ENCODE measurements around the gene FIP1L1. TPM values are rescaled to one million over a fixed set of nuclear protein-coding genes. Genes with fewer than 3 reads are reported as not detected.
A peak's percentile ranks its signal among the peaks of the same experiment; 100 is the strongest.
"Not testable (repeated sequence)": the region's sequence is repeated elsewhere in the genome, so short reads cannot be mapped to it uniquely, and the experiment has no call there.

The FIP1L1 gene
- 57.7 TPM for polyA plus RNA-seq
- long read RNA-seq, donor 1, result 0 reads
- long read RNA-seq, donor 2, partial matches to known transcripts, result 9 of 13 reads
- long read RNA-seq, donor 2, other reads (novel, unspliced or antisense), result 0 of 13 reads
- long read RNA-seq, donor 3, partial matches to known transcripts, result 31 of 46 reads
- long read RNA-seq, donor 3, other reads (novel, unspliced or antisense), result 7 of 46 reads
- long read RNA-seq, donor 4, result 0 reads
- long read RNA-seq, donor 5, partial matches to known transcripts, result 0 of 2 reads
- long read RNA-seq, donor 5, other reads (novel, unspliced or antisense), result 0 of 2 reads
- long read RNA-seq, donor 6, partial matches to known transcripts, result 22 of 26 reads
- long read RNA-seq, donor 6, other reads (novel, unspliced or antisense), result 0 of 26 reads
- long read RNA-seq, donor 7, partial matches to known transcripts, result 0 of 4 reads
- long read RNA-seq, donor 7, other reads (novel, unspliced or antisense), result 0 of 4 reads
- long read RNA-seq, donor 8, partial matches to known transcripts, result 13 of 23 reads
- long read RNA-seq, donor 8, other reads (novel, unspliced or antisense), result 0 of 23 reads
- long read RNA-seq, donor 9, partial matches to known transcripts, result 0 of 2 reads
- long read RNA-seq, donor 9, other reads (novel, unspliced or antisense), result 0 of 2 reads
- long read RNA-seq, donor 10, partial matches to known transcripts, result 6 of 10 reads
- long read RNA-seq, donor 10, other reads (novel, unspliced or antisense), result 0 of 10 reads
- long read RNA-seq, donor 11, partial matches to known transcripts, result 8 of 12 reads
- long read RNA-seq, donor 11, other reads (novel, unspliced or antisense), result 0 of 12 reads

GRCh38 chr4:53377319-53378170 lies at the start of gene FIP1L1:
FIP1L1 (plus strand) TSS chr4:53377641; CDS start chr4:53377839, 198 bp downstream.
- Histone ChIP-seq H3K4me3 (ENCODE audit: low read length) (peak within 1 kb of the TSS; percentile 100), H3K4me1 (ENCODE audit: control insufficient read depth, insufficient read depth, low read length) (peaks cover 15% of the 10 kb centered on the region), H3K36me3 (ENCODE audit: control insufficient read depth, insufficient read depth, low read length) (peaks cover 5% of the 10 kb centered on the region), H3K9me3 (ENCODE audit: control insufficient read depth, low read depth, low read length) (peaks cover 5% of the 10 kb centered on the region), H3K27me3 (ENCODE audit: control insufficient read depth, insufficient read depth, low read length) (no peaks in the 10 kb centered on the region), H3K27ac (ENCODE audit: low read length) (peak within 1 kb of the TSS; percentile 98)
- DNase-seq, result peak; percentile 95 to 96
- WGBS (ENCODE audit: insufficient coverage, low lambda C conversion rate), result 0% methylated on average over 1 of the region's 85 CpGs

GRCh38 chr4:53334916-53335315 lies 42.5 kb upstream of the FIP1L1 start:
- H3K9me3 ChIP-seq (ENCODE audit: control insufficient read depth, low read depth, low read length); H3K27me3 ChIP-seq (ENCODE audit: control insufficient read depth, insufficient read depth, low read length); H3K4me3 ChIP-seq (ENCODE audit: low read length); H3K36me3 ChIP-seq (ENCODE audit: control insufficient read depth, insufficient read depth, low read length); H3K27ac ChIP-seq (ENCODE audit: low read length); DNase-seq; H3K4me1 ChIP-seq (ENCODE audit: control insufficient read depth, insufficient read depth, low read length): not testable (repeated sequence)
- WGBS (ENCODE audit: insufficient coverage, low lambda C conversion rate), result no CpG with 5 or more reads among the region's 6 CpGs

- H3K27me3 ChIP-seq (ENCODE audit: control insufficient read depth, insufficient read depth, low read length); H3K4me1 ChIP-seq (ENCODE audit: control insufficient read depth, insufficient read depth, low read length); H3K9me3 ChIP-seq (ENCODE audit: control insufficient read depth, low read depth, low read length); H3K4me3 ChIP-seq (ENCODE audit: low read length); H3K27ac ChIP-seq (ENCODE audit: low read length); H3K36me3 ChIP-seq (ENCODE audit: control insufficient read depth, insufficient read depth, low read length); DNase-seq: not testable (repeated sequence)
- WGBS (ENCODE audit: insufficient coverage, low lambda C conversion rate), result no CpG with 5 or more reads among the region's 12 CpGs
Measured at GRCh38 chr4:53340145-53340544, 37.3 kb upstream of the FIP1L1 start.

GRCh38 chr4:53346392-53346791 lies 31.0 kb upstream of the FIP1L1 start:
- H3K4me1 ChIP-seq (ENCODE audit: control insufficient read depth, insufficient read depth, low read length); DNase-seq; H3K4me3 ChIP-seq (ENCODE audit: low read length); H3K9me3 ChIP-seq (ENCODE audit: control insufficient read depth, low read depth, low read length); H3K27ac ChIP-seq (ENCODE audit: low read length); H3K27me3 ChIP-seq (ENCODE audit: control insufficient read depth, insufficient read depth, low read length); H3K36me3 ChIP-seq (ENCODE audit: control insufficient read depth, insufficient read depth, low read length): not testable (repeated sequence)
- no CpG with 5 or more reads among the region's 2 CpGs for WGBS (ENCODE audit: insufficient coverage, low lambda C conversion rate)

GRCh38 chr4:53346920-53347852 lies 30.3 kb upstream of the FIP1L1 start:
- no peak overlapping the region for H3K27ac ChIP-seq (ENCODE audit: low read length)
- no peak overlapping the region for H3K4me3 ChIP-seq (ENCODE audit: low read length)
- H3K36me3 ChIP-seq (ENCODE audit: control insufficient read depth, insufficient read depth, low read length), result no peaks in the 10 kb centered on the region
- no peaks in the 10 kb centered on the region for H3K4me1 ChIP-seq (ENCODE audit: control insufficient read depth, insufficient read depth, low read length)
- no peaks in the 10 kb centered on the region for H3K27me3 ChIP-seq (ENCODE audit: control insufficient read depth, insufficient read depth, low read length)
- no peaks in the 10 kb centered on the region for H3K9me3 ChIP-seq (ENCODE audit: control insufficient read depth, low read depth, low read length)
- no peak for DNase-seq
- WGBS (ENCODE audit: insufficient coverage, low lambda C conversion rate), result 71% methylated on average over 1 of the region's 5 CpGs

- H3K27ac ChIP-seq (ENCODE audit: low read length), result no peak overlapping the region
- H3K4me1 ChIP-seq (ENCODE audit: control insufficient read depth, insufficient read depth, low read length), result no peaks in the 10 kb centered on the region
- no peak overlapping the region for H3K4me3 ChIP-seq (ENCODE audit: low read length)
- no CpG with 5 or more reads among the region's 1 CpG for WGBS (ENCODE audit: insufficient coverage, low lambda C conversion rate)
- H3K9me3 ChIP-seq (ENCODE audit: control insufficient read depth, low read depth, low read length), result no peaks in the 10 kb centered on the region
- H3K27me3 ChIP-seq (ENCODE audit: control insufficient read depth, insufficient read depth, low read length), result no peaks in the 10 kb centered on the region
- H3K36me3 ChIP-seq (ENCODE audit: control insufficient read depth, insufficient read depth, low read length), result no peaks in the 10 kb centered on the region
- no peak for DNase-seq
Measured at GRCh38 chr4:53348046-53348445, 29.4 kb upstream of the FIP1L1 start.

- no peaks in the 10 kb centered on the region for H3K4me1 ChIP-seq (ENCODE audit: control insufficient read depth, insufficient read depth, low read length)
- H3K4me3 ChIP-seq (ENCODE audit: low read length), result no peak overlapping the region
- H3K27ac ChIP-seq (ENCODE audit: low read length), result no peak overlapping the region
- no CpG with 5 or more reads among the region's 4 CpGs for WGBS (ENCODE audit: insufficient coverage, low lambda C conversion rate)
- H3K27me3 ChIP-seq (ENCODE audit: control insufficient read depth, insufficient read depth, low read length), result no peaks in the 10 kb centered on the region
- DNase-seq, result no peak
- H3K36me3 ChIP-seq (ENCODE audit: control insufficient read depth, insufficient read depth, low read length), result no peaks in the 10 kb centered on the region
- H3K9me3 ChIP-seq (ENCODE audit: control insufficient read depth, low read depth, low read length), result peaks cover 3% of the 10 kb centered on the region
Measured at GRCh38 chr4:53349091-53349491, 28.4 kb upstream of the FIP1L1 start.

GRCh38 chr4:53354012-53354722 lies 23.3 kb upstream of the FIP1L1 start:
- Histone ChIP-seq H3K36me3 (ENCODE audit: control insufficient read depth, insufficient read depth, low read length) (no peaks in the 10 kb centered on the region), H3K4me3 (ENCODE audit: low read length) (no peak overlapping the region), H3K9me3 (ENCODE audit: control insufficient read depth, low read depth, low read length) (peaks cover 7% of the 10 kb centered on the region), H3K4me1 (ENCODE audit: control insufficient read depth, insufficient read depth, low read length) (no peaks in the 10 kb centered on the region), H3K27me3 (ENCODE audit: control insufficient read depth, insufficient read depth, low read length) (no peaks in the 10 kb centered on the region), H3K27ac (ENCODE audit: low read length) (no peak overlapping the region)
- no peak for DNase-seq
- WGBS (ENCODE audit: insufficient coverage, low lambda C conversion rate), result no CpG with 5 or more reads among the region's 32 CpGs

- Histone ChIP-seq H3K9me3 (ENCODE audit: control insufficient read depth, low read depth, low read length) (peaks cover 7% of the 10 kb centered on the region), H3K27me3 (ENCODE audit: control insufficient read depth, insufficient read depth, low read length) (no peaks in the 10 kb centered on the region), H3K4me3 (ENCODE audit: low read length) (no peak overlapping the region), H3K27ac (ENCODE audit: low read length) (no peak overlapping the region), H3K4me1 (ENCODE audit: control insufficient read depth, insufficient read depth, low read length) (no peaks in the 10 kb centered on the region), H3K36me3 (ENCODE audit: control insufficient read depth, insufficient read depth, low read length) (no peaks in the 10 kb centered on the region)
- no peak for DNase-seq
Measured at GRCh38 chr4:53355930-53356521, 21.4 kb upstream of the FIP1L1 start.

Data from large intestine (tissue), 12 donors.